H9 (cell line): ENCODE measurements around the gene DCDC1. TPM values are rescaled to one million over a fixed set of nuclear protein-coding genes. Genes with fewer than 3 reads are reported as not detected.

Source experiments
- DNase-seq: peaks from one replicate; pipeline ENCODE4 v3.0.0-alpha.2; 2017
- H2AFZ ChIP-seq: one replicate; pipeline ENCODE4 v1.6.1; 2013; ENCODE audit warnings: mild to moderate bottlenecking, low read length, control low read depth, moderate library complexity
- H2AK5ac ChIP-seq: 2 replicates; pipeline ENCODE4 v1.6.1; 2013; ENCODE audit warnings: low read length, control low read depth, mixed read lengths; ENCODE audit not compliant: insufficient read length
- H2BK120ac ChIP-seq: one replicate; pipeline ENCODE4 v1.6.1; 2013; ENCODE audit warnings: low read depth, mild to moderate bottlenecking, low read length, control low read depth, inconsistent platforms; ENCODE audit not compliant: poor library complexity, severe bottlenecking
- H2BK12ac ChIP-seq: 2 replicates; pipeline ENCODE4 v1.6.1; 2013; ENCODE audit warnings: low read length, control low read depth, mixed read lengths, low read depth; ENCODE audit not compliant: insufficient read length
- H2BK15ac ChIP-seq: 2 replicates; pipeline ENCODE4 v1.6.1; 2013; ENCODE audit warnings: low read depth, low read length, control low read depth
- H2BK20ac ChIP-seq: one replicate; pipeline ENCODE4 v1.6.1; 2013; ENCODE audit warnings: low read depth, mild to moderate bottlenecking, low read length, control low read depth, inconsistent platforms; ENCODE audit not compliant: poor library complexity, severe bottlenecking
- H2BK5ac ChIP-seq: 2 replicates; pipeline ENCODE4 v1.6.1; 2013; ENCODE audit warnings: low read length, control low read depth, mixed read lengths; ENCODE audit not compliant: insufficient read length
- H3K14ac ChIP-seq: 2 replicates; pipeline ENCODE4 v1.6.1; 2013; ENCODE audit warnings: low read length, control low read depth; ENCODE audit not compliant: insufficient read depth
- H3K18ac ChIP-seq: 2 replicates; pipeline ENCODE4 v1.6.1; 2013; ENCODE audit warnings: low read depth, mild to moderate bottlenecking, mixed read lengths, low read length, control low read depth; ENCODE audit not compliant: insufficient read length
- H3K23ac ChIP-seq: 2 replicates; pipeline ENCODE4 v1.6.1; 2013; ENCODE audit warnings: low read length, control low read depth, mixed read lengths, low read depth; ENCODE audit not compliant: insufficient read length
- H3K23me2 ChIP-seq: 2 replicates; pipeline ENCODE4 v1.6.1; 2013; ENCODE audit warnings: low read depth, mild to moderate bottlenecking, mixed read lengths, low read length, control low read depth; ENCODE audit not compliant: insufficient read length, poor library complexity, severe bottlenecking
- H3K27ac ChIP-seq: 2 replicates; pipeline ENCODE4 v1.5.1; 2013; ENCODE audit warnings: low read length, control low read depth, mixed read lengths, low read depth; ENCODE audit not compliant: insufficient read length
- H3K27me3 ChIP-seq: 2 replicates; pipeline ENCODE4 v1.6.1; 2013; ENCODE audit warnings: low read length, control low read depth, inconsistent platforms; ENCODE audit not compliant: insufficient read depth
- H3K4ac ChIP-seq: 2 replicates; pipeline ENCODE4 v1.6.1; 2013; ENCODE audit warnings: low read depth, mild to moderate bottlenecking, control low read depth, inconsistent platforms, low read length, moderate library complexity
- H3K4me1 ChIP-seq: 2 replicates; pipeline ENCODE4 v1.6.1; 2013; ENCODE audit warnings: low read length, control low read depth, inconsistent platforms; ENCODE audit not compliant: insufficient read depth
- H3K4me2 ChIP-seq: 2 replicates; pipeline ENCODE4 v1.6.1; 2013; ENCODE audit warnings: low read length, control low read depth, mixed read lengths; ENCODE audit not compliant: insufficient read length, insufficient read depth
- H3K56ac ChIP-seq: 2 replicates; pipeline ENCODE4 v1.6.1; 2013; ENCODE audit warnings: low read depth, mild to moderate bottlenecking, mixed read lengths, low read length, control low read depth; ENCODE audit not compliant: insufficient read length
- H3K79me1 ChIP-seq: 2 replicates; pipeline ENCODE4 v1.6.1; 2013; ENCODE audit warnings: low read depth, mild to moderate bottlenecking, moderate library complexity, low read length, control low read depth, inconsistent platforms; ENCODE audit not compliant: insufficient read depth, poor library complexity, severe bottlenecking
- H3K79me2 ChIP-seq: 2 replicates; pipeline ENCODE4 v1.6.1; 2013; ENCODE audit warnings: low read length, control low read depth, inconsistent platforms; ENCODE audit not compliant: insufficient read depth
- H3K9ac ChIP-seq: 2 replicates; pipeline ENCODE4 v1.6.1; 2013; ENCODE audit warnings: low read length, control low read depth, mixed read lengths; ENCODE audit not compliant: insufficient read length; ENCODE audit errors: extremely low read depth
- H3K9me3 ChIP-seq: one replicate; pipeline ENCODE4 v1.6.1; 2013; ENCODE audit warnings: low read depth, low read length, inconsistent platforms; ENCODE audit not compliant: control insufficient read depth
- H3T11ph ChIP-seq: one replicate; pipeline ENCODE4 v1.6.1; 2013; ENCODE audit warnings: mild to moderate bottlenecking, low read length, control low read depth, inconsistent platforms
- H4K20me1 ChIP-seq: one replicate; pipeline ENCODE4 v1.6.1; 2013; ENCODE audit not compliant: control insufficient read depth, insufficient read length, insufficient read depth
- H4K5ac ChIP-seq: 2 replicates; pipeline ENCODE4 v1.6.1; 2013; ENCODE audit warnings: low read depth, mild to moderate bottlenecking, mixed read lengths, low read length, control low read depth; ENCODE audit not compliant: insufficient read length
- H4K8ac ChIP-seq: replicated peaks from 2 replicates; pipeline ENCODE4 v1.6.1; 2013; ENCODE audit warnings: low read length, control low read depth, mixed read lengths, low read depth; ENCODE audit not compliant: insufficient read length
- H4K91ac ChIP-seq: 2 replicates; pipeline ENCODE4 v1.6.1; 2013; ENCODE audit warnings: low read depth, mild to moderate bottlenecking, moderate library complexity, mixed read lengths, low read length, control low read depth; ENCODE audit not compliant: insufficient read length
- H3K27ac Mint-ChIP-seq, 3 experiments: 2 replicates in 2 of 3; 3 replicates in 1 of 3; pipeline ENCODE4 v1.8.0; 2020 to 2021; ENCODE audit warnings: mixed read lengths in 3 of 3, mild to moderate bottlenecking in 1 of 3, moderate library complexity in 1 of 3
- H3K27me3 Mint-ChIP-seq: 2 replicates; pipeline ENCODE4 v1.8.0; 2021; ENCODE audit warnings: low read depth, mild to moderate bottlenecking, moderate library complexity, mixed read lengths
- H3K36me3 Mint-ChIP-seq, 3 experiments: 2 replicates in 2 of 3; 3 replicates in 1 of 3; pipeline ENCODE4 v1.8.0; 2020 to 2021; ENCODE audit warnings: low read depth in 3 of 3, mixed read lengths in 3 of 3; ENCODE audit not compliant: insufficient read depth in 1 of 3
- H3K4me1 Mint-ChIP-seq, 2 experiments: 2 replicates each; pipeline ENCODE4 v1.8.0; 2020; ENCODE audit warnings: mixed read lengths in 2 of 2
- H3K4me3 Mint-ChIP-seq, 2 experiments: 2 replicates in 1 of 2; 3 replicates in 1 of 2; pipeline ENCODE4 v1.8.0; 2020 to 2021; ENCODE audit warnings: mild to moderate bottlenecking in 2 of 2, mixed read lengths in 2 of 2, moderate library complexity in 1 of 2
- H3K9me3 Mint-ChIP-seq, 2 experiments: 2 replicates in 1 of 2; 3 replicates in 1 of 2; pipeline ENCODE4 v1.8.0; 2020; ENCODE audit warnings: mild to moderate bottlenecking in 2 of 2, mixed read lengths in 2 of 2, moderate library complexity in 1 of 2
- WGBS: extraction: QIAGEN DNeasy Blood & Tissue Kit; methylation state at CpG from one replicate; pipeline ENCODE4 v1.1.7; 2013; ENCODE audit warnings: missing lambda C conversion rate, low lambda C conversion rate, mixed read lengths; ENCODE audit not compliant: insufficient read length; ENCODE audit errors: extremely low coverage; 5-methylcytosine and 5-hydroxymethylcytosine counted together
- total RNA-seq: library from RNA; stranded (reverse); gene quantifications from 2 replicates; pipeline ENCODE4 v1.2.1, GENCODE V29; 2021
- TF ChIP-seq, protein P1 (sequence below): fragments of 200-600 bp; sonication (generic); conservative IDR thresholded peaks from 3 replicates; pipeline ENCODE4 v1.8.0; 2021; ENCODE audit warnings: antibody characterized with exemption, mild to moderate bottlenecking

The DCDC1 gene
- total RNA-seq, 1 experiment from 2014 or later: 0.09 TPM

DNA sequence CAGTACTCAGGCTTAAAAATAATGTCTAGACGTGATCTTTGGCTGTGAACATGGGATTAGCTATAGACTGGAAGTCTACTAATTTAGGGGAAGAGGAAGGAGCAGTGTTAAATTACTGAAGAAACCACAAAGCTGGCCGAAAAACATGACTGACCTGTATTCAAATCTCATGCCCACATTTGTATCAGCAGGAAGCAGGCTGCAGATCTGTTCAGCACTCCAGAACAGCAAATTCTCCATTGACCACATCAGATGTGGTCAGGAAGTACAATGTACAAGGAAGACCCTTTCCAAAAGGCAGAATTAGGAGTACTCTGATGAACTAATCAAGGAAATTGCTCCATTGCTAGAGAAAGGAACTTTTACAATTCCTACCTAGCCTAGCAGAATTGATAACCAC lies 31.7 kb downstream of the DCDC1 start:
- no peak overlapping the region for H2BK15ac ChIP-seq
- H4K91ac ChIP-seq: no peak overlapping the region
- no peaks in the 10 kb centered on the region for H3K23me2 ChIP-seq
- no peak overlapping the region for H2BK12ac ChIP-seq
- H4K5ac ChIP-seq: no peak overlapping the region
- TF ChIP-seq, protein P1, sequence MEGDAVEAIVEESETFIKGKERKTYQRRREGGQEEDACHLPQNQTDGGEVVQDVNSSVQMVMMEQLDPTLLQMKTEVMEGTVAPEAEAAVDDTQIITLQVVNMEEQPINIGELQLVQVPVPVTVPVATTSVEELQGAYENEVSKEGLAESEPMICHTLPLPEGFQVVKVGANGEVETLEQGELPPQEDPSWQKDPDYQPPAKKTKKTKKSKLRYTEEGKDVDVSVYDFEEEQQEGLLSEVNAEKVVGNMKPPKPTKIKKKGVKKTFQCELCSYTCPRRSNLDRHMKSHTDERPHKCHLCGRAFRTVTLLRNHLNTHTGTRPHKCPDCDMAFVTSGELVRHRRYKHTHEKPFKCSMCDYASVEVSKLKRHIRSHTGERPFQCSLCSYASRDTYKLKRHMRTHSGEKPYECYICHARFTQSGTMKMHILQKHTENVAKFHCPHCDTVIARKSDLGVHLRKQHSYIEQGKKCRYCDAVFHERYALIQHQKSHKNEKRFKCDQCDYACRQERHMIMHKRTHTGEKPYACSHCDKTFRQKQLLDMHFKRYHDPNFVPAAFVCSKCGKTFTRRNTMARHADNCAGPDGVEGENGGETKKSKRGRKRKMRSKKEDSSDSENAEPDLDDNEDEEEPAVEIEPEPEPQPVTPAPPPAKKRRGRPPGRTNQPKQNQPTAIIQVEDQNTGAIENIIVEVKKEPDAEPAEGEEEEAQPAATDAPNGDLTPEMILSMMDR: no peak
- no peak overlapping the region for H3K9ac ChIP-seq
- H2AK5ac ChIP-seq: no peak overlapping the region
- Mint-ChIP-seq H3K36me3 (peaks cover 0 to 17% (median 7%) of the 10 kb centered on the region in 3 experiments; a peak in 5 of 7 replicates), H3K4me3 (no peak overlapping the region), H3K27ac (no peak overlapping the region), H3K27me3 (no peaks in the 10 kb centered on the region; the same call in 1 of the 2 replicates), H3K4me1 (peaks cover 0 to 4% of the 10 kb centered on the region in 2 experiments; a peak in 2 of 4 replicates), H3K9me3 (peaks cover 17 to 20% of the 10 kb centered on the region in 2 experiments)
- H4K8ac ChIP-seq: no peak overlapping the region
- WGBS: no CpG with 5 or more reads among the region's 2 CpGs
- H2BK120ac ChIP-seq: no peak overlapping the region
- H3K27me3 ChIP-seq: no peaks in the 10 kb centered on the region
- no peak overlapping the region for H3T11ph ChIP-seq
- H2AFZ ChIP-seq: no peak overlapping the region
- H3K79me2 ChIP-seq: no peaks in the 10 kb centered on the region
- H3K4me1 ChIP-seq: no peaks in the 10 kb centered on the region; the same call in 1 of the 2 replicates
- H3K79me1 ChIP-seq: no peaks in the 10 kb centered on the region
- no peak overlapping the region for H2BK20ac ChIP-seq
- no peak overlapping the region for H3K14ac ChIP-seq
- no peak overlapping the region for H3K4me2 ChIP-seq
- no peak overlapping the region for H3K56ac ChIP-seq
- peaks cover 11% of the 10 kb centered on the region for H3K9me3 ChIP-seq
- no peak overlapping the region for H2BK5ac ChIP-seq
- H3K4ac ChIP-seq: no peak overlapping the region
- H3K27ac ChIP-seq: no peak overlapping the region
- no peak for DNase-seq
- H3K23ac ChIP-seq: no peak overlapping the region
- no peaks in the 10 kb centered on the region for H4K20me1 ChIP-seq
- H3K18ac ChIP-seq: no peak overlapping the region
